NOMO-1 treated with dmso at 0.1 percent for 144 hours (cell line): ENCODE data around the gene KIF12.

Experiments
- DNase-seq: peaks from one replicate; lab custom pipeline; 2025; ENCODE audit not compliant: unreplicated experiment; lab: John Stamatoyannopoulos, UW

The KIF12 gene

DNA sequence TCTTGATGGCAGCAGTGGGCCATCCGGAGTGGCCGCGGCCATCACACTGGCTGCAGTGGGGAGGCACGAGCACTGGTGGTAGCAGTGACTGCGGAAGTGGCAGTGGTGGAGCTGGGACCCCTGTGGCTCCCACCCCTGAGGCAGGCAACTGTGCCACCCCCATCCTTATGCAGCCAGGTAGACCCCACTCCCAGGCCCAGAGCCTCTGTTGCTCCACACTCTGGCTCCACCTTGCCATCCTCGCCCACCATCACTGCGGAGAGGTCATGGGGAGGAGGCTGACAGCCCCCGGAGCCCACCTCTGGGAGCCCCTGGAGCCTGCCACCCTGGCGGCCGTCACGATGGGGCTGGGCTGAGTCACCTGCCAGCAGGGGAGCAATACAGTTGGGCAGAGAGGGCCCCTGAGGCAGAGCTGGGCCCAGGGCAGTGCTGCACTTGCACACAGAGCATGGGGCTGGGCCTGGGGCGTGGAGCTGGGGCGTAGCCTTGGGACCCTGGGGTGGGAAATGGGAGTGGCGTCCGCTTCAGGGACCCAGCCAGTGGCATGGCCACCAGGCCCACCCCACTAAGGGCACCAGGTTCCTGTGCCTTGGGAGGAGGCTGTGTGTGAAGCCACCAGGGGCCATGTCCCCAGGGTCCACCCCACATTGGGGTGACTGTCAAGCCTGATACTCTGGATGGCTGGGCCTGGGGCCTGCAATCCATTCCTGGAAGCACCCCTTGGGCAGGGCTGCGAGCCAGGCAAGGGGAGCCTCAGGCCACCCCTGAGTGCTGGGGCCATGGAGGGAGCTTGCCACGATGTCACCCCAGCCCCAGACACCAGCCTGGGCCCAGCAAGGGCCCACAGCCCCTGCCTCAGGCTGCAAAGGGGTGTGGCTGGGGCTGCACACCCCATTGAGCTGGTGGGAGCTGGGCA is 28.6 kb downstream of the KIF12 start:
- DNase-seq = no peak

DNA sequence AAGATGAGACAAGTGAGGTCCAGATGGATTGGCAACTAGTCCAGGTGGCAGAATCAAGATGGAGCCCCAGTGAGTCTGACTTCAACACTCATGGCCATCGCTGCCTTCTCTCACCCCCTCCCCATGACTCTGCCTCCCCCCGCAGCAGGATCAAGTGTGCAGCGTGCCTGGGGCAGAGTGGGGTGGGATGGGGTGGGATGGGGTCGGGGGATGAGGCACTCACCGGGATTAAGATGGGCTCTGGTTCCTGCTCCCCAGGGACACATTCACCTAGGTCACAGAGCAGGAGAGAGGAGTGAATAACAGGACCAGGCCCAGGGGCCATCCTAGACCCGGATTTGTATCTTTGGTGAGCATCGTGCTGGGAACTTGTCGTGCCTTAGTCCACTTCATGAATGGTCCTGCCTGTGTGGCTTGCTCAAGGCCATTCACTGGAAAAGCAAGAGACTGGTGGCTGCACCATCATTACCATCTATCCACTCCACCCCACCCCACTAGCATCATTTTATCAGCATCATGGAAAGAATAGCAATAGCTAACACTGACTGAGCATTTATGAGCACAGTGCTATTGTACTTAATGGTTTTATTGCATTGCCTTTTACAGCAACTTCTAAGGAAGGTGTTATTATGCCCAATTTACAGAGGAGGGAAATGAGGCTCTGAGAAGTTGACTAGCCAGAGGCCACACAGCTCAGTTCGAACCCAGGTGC is 29.5 kb downstream of the KIF12 start:
- no peak for DNase-seq

DNA sequence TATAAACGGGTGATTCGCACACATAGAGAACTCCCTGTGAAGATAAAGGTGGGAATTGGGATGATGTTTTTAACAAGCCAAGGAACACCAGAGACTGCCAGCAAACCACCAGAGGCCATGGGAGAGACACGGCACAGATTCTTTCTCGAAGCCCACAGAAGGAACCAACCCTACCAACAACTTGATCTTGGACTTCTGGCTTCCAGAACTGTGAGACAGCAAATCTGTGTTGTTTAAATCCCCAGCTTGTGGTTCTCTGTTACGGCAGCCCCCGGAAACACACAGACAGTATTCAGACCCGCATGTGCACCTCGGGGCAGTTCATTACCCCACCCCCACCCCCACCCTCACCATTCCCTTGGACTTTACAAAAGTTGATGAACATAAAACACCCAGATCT is 33.8 kb downstream of the KIF12 start:
- DNase-seq = no peak

DNA sequence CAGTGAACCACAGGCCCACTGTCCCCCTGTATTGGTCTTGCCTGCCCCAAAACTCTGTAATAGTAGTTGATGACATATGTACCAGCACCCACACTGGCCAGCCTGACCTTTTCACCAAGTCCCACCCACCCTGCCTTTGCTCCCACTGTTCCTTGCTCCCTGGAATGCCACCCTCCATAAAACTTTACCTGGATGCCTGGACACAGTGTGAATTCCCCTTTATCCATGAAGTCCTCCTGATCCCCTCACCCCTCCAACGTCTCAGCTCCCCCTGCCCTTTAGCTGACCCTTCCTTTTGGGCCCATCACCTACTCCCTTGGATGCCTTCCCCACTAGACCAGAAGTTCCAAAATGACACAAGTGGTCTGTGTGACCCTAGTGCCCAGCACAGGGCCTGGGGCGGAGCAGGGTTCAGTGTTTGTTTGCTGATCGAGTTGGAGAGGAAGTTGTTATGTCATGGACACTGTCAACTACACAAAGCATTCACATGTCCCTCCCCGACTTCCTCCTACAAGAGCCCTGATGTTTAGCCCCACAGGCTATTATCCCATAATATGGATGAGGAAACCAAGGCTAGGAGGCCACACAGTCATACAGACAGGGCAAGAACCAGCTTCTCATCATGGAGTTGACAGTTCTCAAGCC is 37.1 kb downstream of the KIF12 start:
- DNase-seq = no peak

DNA sequence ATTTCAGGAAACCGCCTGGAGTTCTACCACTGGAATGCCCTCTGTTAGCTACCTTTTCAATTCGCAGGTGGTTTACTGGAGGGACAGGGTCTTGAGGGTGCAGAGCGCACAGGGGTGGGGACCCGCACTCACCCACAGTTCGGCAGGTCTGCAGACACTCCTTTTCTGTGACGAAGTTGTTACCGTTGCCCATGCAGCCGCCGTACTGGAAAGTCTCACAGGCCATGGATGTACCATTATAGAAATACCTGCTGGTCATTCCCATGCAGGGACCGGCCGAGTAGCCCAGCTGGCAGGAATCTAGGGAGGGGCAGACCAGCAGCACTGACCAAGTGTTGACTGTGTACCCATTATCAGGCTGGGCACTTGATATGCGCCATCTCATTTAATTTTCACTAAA is 37.8 kb downstream of the KIF12 start:
- no peak for DNase-seq

DNA sequence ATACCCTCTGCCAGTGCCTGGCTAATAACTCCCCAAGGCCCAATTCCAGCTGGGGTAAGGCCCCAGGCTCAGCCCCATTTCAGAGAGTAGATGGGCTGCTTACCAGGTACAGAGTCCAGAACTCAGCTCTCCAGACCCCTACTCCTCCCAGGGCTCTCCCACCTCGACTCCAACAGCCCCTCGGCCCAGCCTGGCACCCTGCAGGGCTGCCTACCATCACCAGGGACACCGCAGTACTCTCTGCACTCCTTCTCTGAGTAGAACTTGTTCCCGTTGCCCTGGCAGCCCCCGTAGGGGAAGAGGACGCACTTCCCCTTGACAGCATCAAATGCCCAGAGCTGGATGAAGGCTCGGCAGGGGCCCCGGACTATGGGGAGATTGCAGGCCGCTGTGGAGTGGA is 38.4 kb downstream of the KIF12 start:
- no peak for DNase-seq

DNA sequence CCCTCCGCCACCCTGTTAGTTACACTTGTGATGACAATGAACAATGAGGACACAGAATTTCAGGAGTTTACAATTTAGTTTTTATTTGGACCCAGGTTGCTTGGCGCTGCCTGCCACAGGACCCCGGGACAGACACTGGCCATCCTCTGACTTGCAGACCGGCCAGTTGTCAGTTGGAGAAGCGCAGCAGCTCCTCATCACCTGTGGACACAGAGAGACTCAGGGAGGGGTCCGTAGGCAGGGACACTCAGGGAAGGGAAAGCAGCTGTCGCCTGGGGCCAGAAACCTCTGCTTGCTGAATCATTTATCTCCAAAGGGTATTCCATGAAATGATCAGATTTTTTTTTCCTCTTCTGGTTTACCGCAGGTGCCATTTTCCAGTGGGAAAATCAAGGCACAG is 39.0 kb downstream of the KIF12 start:
- no peak for DNase-seq

DNA sequence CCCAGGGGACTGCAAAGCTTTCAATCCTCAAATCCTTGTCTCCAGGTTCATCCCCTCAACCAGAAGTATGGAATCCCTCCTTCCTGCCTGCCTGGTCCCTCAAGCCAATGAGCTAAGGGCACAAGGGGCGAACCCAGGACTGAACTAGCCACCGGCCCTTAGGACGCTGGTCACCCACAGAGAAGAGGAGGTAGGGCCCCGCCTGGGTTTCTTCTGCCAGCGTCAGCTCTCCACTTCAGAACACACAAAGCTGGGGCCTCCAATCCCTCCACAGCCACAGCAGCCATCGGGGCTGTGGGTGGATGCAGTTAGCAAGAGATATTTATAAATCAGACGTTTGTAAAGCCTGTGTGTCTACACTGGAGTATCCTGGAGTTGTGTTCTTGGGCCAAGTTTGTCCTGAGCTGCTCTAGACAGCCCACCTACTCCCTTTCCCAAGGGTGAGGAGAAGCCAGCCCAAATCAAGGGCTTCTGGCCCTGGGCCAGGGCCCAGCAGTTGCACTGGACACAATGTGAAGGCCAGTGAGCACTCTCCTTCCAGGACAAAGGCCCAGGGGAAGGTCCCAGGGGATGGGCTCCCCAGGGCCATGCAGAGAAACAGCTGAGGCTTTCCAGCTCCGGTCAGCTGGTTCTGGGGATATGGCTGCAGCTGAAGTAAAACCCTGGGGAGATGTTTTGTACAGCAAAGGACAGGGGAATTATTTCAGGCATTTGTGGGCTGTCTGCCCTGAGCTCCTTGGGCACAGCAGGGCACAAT is 39.9 kb downstream of the KIF12 start:
- no peak for DNase-seq

DNA sequence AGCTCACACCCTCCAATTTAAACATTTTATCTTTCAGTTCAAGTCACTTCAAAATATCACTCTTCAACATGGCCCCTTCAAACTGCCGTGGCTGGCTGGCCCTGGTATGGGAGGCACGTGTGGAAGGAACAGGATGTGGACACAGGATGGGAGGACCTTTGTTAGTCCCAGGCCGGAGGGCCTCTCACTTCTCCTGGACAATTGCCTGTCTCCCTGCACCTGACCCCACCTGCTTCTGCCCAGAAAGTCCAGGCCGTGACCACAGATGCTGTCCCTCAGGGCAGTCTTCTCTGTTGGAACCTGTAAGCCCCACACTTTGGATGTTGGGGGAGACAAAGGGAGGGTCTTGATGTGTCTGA is 40.4 kb downstream of the KIF12 start:
- DNase-seq = no peak

DNA sequence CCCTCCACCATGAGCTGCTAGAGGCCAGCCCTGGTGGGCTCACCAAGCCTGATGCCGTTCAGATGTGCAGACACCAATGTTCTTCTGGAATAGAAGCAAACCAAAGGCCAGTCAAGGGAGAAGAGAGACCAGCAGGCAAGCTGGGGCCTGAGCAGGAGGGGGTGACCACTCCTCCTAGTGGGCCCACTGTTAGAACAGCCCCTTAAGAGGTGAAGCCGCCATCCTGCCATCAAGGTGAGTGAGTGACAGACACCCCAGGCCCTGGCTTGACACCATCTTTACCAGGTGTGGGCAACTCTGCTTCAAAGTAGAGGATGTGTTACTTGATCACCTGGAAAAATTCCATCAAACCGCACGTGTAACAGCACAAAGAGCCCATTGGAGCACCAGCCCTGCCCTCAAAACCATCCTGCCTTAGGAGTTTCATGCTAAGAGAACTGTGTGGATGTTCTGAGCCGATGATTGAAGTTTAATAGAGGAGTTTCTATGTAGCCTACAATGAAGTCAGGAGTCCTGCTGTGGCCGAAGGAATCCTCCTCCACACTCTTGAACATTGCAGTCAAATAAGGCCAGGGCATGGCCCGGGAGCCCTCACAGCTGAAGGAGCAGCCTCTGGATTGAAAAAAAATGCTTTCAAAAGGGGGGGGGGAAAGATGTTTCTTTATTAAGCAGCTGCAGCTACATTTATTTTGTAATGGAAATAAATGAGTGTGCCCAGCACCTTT is 41.8 kb downstream of the KIF12 start:
- DNase-seq = no peak

DNA sequence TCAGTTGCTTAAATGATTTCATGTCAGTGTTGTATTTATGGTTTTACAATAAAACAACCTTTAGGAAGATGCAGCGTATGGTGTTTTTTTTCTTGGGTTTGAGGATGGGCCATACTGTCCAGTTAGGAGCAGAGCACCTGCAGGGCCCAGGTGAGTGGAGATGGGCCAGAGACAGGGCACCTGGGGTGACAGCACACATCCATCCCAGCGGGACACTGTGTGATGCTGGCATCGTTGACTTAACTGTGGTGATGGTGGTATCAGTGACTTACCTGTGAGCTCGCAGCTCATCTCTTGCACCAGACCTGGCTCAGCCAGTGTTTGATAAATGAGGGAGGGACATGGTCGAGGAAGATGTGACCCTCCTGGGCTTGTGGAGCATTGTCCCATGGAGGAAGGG is 42.6 kb downstream of the KIF12 start:
- no peak for DNase-seq

DNA sequence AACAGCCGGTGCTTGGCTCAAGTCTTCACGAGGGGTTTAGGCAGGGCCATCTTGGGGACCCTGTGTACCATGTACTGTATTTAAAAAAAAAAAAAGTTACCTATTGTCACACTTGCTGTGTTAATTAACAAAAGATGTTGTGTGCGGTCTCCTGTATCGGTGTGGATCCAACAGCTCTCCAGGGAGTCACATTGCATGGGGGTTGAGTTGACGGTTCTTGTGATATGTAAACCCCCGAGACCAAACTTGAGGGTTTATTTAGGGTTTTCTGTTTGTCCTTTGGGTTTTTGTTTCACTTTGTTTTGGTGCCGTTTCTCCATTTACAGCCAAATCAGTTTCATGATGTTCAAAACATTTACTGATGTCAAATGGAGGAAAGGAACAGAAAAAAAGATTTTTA is 43.2 kb downstream of the KIF12 start:
- no peak for DNase-seq

DNA sequence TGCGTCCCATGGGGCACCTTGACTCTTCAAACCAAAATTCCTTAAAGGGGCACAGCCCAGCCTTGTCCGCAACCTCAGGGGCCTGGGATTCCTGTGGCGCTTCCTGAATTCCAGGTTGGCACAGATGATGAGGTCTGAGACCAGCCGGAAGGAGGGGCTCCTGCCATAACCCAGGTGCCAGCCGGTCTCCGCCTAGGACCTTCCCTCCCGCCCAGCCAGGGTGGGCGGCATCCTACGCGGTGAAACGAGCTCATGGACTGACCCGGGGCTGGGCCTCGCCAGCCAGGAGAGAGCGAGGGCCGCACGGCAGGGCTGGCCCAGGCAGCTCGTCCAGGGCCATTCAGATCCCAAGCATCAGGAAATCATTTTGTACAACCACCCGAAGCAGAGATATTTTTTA is 44.0 kb downstream of the KIF12 start:
- no peak for DNase-seq

DNA sequence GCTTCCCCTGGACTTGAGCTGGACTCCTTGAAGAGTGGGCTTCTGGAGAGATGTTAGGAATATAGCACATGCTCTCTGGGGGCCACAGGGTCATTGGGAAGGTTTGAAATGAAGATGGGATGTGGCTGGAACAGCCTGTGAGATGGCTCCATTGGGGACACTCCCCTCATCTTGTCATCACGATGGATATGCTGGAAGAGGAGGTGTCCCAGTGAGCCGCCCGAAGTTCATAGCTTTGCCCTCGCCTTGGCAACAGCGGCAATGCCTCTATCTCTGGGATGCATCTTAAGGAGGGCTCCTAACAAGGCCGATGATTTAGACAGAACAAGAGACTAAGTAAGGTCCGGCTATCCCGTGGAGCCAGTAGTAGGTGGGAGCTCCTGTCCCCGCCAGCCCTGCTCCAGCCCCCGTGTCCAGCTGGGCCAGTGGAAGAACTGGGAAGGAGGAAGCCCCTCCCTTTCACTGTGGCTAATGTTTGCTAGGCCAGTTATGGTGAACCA is 44.9 kb downstream of the KIF12 start:
- no peak for DNase-seq

DNA sequence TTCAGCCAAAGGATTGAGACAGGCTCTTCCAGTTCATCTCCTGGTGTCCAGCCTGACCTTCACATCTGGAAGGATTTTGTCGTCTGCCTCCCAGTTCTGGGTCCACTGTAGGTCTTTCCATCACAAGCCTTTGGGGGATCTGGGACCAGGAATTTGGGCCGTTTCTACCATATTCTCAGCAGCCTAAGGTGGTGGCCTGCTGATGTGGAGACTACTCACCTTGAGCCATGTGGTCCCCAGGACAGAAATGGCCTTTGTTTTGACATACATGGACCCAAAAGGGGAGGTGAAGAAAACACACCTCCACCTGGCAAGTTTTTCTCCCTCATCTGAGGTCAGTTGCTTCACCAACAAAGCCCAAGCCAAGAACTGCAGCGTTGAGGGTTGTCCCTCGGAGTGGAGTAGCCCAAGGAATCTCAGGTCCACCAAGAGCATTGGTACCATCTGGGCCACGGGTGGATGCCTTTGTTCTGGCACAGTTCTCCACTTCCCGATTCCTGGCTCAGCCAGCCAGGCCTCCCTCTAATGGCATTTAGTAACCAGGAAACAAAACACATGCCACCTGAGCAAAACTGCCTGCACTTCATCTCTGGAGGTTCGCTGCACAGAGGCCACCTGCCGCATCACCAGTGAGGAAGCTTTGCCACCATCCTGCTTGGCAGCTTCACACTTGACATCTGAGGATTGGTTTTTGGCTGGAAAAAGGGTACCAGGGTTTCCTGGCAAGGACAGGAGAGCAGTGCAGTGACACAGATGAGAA is 45.7 kb downstream of the KIF12 start:
- no peak for DNase-seq

DNA sequence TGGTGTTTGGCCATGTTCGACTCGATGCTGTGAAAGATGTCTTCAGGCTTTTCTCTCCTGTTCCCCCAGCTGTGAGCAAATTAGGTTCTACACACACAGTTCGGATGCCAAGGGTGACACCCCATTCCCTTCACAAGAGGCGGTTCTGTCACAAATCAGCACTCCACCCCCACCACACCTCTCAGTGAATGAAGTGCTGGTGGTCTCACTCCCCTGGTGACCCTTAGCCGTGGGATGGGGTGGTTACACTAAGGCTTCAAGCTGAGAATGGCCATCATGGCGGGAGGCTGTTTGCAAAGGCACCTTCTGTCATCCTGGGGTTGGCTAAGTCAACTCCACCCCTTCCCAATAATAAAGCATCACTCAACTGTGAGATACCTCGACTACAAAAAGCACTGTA is 47.4 kb downstream of the KIF12 start:
- DNase-seq = no peak

DNA sequence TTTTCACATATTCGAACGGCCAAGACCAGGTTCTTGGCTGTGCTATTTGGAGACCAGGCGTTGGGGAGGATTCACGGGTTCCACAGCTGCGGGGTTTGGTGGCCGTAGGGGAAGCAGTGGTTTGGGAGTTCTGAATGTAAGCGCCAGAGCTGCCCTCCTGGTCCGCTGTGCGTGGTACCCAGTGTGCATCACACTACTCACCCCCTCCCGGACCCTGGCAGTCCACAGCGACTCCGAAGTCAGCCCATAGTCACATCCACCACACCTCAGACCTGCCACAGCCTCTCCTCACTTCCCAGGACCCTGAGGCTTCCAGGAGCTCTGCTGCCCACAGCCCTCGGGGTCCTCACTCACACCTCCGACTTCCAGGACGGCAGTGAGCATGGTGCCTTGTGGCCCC is 47.8 kb downstream of the KIF12 start:
- DNase-seq = no peak

DNA sequence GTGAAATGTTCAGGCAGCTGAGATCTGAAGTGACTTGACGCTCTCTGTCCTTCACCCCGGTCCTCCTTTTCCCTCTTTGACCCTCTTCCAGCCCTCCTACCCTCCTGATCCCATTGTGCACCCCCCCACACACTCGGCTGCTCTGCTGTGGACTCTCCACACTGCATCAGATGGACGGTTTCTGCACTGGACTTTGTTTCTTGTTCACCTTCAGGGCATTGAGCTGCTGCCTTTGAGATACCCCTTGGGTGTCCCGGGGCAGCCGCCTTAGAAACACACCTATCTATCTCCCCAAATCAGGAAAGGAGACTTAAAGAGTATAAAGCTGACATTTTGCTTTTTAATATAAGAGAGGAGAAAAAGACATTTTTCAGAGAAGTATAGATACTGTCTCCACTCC is 48.4 kb downstream of the KIF12 start:
- DNase-seq = no peak

DNA sequence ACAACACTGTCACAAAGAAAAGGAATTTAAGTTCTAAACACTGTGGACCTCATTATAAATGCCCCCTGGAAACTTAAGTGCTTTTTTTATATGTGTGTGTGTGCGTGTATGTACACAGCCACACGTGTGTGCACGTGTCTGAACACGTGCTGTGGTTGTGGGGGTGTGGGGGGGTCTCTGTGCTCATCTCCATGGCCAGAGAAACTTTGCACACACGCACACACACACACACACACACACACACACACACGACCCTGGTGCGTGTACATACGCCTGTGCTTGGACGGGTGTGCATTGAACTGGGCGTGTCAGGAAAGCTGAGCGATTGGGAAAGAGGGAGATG is 48.9 kb downstream of the KIF12 start:
- no peak for DNase-seq
